RWPE1 (cell line): Measurements from ENCODE around the gene INSRR.

ENCODE experiments used
- CTCF ChIA-PET: fragments of 350-600 bp; sonication (Branson Sonifier 250); formaldehyde crosslinking; extraction: SDS; loops from one replicate; lab custom pipeline; 2021; lab: Yijun Ruan, JAX
- POLR2A ChIA-PET: fragments of 400-600 bp; formaldehyde crosslinking; extraction: SDS; loops from one replicate; lab custom pipeline; 2020; ENCODE audit warnings: antibody characterized with exemption; ENCODE audit not compliant: low non-redundant PET; lab: Yijun Ruan, JAX
- DNase-seq: peaks from one replicate; pipeline ENCODE4 v3.0.0; 2012; ENCODE audit warnings: low spot score
- H3K27ac ChIP-seq: fragments of 450-650 bp; 2 replicates; pipeline ENCODE4 v1.5.1; 2017
- TF ChIP-seq, protein P1 (sequence below): fragments of 450-650 bp; conservative IDR thresholded peaks from 2 replicates; pipeline ENCODE4 v1.5.1; 2017; ENCODE audit warnings: low read depth, mild to moderate bottlenecking

Gene INSRR

DNA sequence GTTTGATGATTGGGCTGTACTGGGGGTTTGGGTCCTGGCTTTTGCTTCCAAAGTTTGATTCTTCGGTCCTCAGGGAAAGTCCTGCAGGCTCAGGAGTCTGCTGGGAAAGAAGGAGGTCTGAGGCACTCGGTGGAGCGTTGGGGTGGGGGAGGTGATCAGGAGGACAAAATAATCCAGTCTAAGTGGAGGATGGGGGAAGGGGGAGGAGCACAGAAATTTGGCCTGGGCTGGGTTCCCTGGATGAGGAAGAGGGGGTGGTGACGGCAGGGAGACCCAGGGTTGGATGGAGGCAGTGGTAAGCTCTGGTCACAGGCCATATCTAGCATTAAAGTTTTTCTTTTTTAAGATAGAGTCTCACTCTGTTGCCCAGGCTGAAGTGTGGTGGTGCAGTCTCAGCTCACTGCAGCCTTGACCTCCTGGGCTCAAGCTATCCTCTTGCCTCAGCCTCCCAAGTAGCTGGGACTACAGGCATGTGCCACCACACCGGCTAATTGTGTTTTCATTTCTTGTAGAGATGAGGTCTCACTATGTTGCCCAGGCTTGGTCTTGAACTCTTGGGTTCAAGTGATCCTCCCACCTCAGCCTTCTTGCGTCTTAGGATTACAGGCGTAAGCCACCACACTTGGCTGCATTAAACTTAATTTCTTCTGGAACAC, 49.1 kb downstream of the INSRR start:
- no peak for DNase-seq
- H3K27ac ChIP-seq: no peak overlapping the region
- ChIA-PET POLR2A (no interaction called here), CTCF (no interaction called here)
- TF ChIP-seq, protein P1, sequence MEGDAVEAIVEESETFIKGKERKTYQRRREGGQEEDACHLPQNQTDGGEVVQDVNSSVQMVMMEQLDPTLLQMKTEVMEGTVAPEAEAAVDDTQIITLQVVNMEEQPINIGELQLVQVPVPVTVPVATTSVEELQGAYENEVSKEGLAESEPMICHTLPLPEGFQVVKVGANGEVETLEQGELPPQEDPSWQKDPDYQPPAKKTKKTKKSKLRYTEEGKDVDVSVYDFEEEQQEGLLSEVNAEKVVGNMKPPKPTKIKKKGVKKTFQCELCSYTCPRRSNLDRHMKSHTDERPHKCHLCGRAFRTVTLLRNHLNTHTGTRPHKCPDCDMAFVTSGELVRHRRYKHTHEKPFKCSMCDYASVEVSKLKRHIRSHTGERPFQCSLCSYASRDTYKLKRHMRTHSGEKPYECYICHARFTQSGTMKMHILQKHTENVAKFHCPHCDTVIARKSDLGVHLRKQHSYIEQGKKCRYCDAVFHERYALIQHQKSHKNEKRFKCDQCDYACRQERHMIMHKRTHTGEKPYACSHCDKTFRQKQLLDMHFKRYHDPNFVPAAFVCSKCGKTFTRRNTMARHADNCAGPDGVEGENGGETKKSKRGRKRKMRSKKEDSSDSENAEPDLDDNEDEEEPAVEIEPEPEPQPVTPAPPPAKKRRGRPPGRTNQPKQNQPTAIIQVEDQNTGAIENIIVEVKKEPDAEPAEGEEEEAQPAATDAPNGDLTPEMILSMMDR: no peak

DNA sequence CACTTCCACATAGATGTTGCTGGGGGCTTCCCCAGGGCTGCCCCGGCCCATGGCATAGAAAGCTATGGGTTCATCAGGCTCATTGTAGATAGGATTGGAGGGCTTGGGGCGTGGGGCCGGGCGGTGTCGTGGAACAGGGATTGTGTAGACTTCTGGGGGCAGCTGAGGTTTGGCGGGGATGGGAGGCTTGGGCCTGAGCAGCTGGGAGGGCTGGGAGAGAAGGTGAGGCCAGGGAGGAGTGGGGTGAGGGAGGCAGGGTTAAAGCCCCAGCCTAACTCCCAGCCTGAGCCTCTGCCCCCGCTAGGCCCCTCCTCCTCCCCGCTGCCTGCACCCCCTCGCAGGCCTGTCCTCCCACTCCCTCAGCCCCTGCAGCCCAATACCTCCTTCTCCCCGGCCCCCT, 49.6 kb downstream of the INSRR start:
- TF ChIP-seq, protein P1: no peak
- POLR2A ChIA-PET: no interaction called here
- DNase-seq: no peak
- no peak overlapping the region for H3K27ac ChIP-seq
- CTCF ChIA-PET: interaction anchor here (0.7 kb wide), 1 partner anchor 48 kb away, joined by 3 read pairs; no protein-coding TSS in a partner anchor

DNA sequence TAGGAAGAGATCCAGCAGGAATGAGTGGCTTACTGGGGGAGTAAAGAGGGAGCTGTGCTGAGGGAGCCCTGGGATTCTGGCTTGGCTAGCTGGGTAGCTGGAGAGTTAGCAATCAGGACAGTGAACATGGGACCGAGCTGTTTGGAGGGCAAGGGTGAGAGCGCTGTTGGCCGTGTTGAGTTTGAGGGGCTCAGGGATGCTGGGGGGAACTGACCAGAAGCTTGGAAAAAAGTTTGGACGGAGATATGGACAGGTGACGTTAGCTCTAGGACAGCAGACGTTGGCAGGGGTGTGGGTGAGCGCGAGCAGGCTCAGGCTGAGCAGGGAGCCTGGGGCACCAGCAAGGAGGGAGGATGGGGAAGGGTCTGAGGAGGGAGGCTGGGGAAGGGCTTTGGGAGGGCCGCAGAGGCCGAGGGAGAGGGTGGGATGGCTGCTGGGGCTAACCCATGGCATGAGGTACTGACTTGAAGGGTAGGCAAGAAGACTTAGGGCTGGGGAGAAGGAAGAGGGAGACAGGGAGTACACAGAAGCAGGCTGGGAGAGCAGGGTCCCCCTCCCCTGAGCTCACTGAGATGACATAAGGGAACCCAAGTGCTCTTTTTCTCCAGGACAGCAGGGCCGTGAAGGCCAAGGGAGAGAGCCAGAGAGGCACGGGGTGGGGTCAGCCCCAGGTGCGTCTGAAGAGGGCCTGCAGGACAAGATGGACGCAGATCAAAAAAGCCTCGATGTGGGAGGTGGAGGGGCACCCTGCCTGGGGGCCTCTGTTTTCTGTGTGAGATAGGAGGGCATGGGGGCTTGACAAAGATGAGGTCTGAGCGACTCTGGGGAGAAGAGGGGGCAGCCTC, 50.5 kb downstream of the INSRR start:
- TF ChIP-seq, protein P1: no peak
- ChIA-PET POLR2A (no interaction called here), CTCF (interaction anchor here (0.5 to 2.0 kb wide), 5 partner anchors 30 to 348 kb away, joined by 3 to 8 read pairs (median 3); partner anchors contain the start of genes INSRR, LRRC71 and NTRK1)
- DNase-seq: no peak
- H3K27ac ChIP-seq: peak overlapping the region; percentile 85

DNA sequence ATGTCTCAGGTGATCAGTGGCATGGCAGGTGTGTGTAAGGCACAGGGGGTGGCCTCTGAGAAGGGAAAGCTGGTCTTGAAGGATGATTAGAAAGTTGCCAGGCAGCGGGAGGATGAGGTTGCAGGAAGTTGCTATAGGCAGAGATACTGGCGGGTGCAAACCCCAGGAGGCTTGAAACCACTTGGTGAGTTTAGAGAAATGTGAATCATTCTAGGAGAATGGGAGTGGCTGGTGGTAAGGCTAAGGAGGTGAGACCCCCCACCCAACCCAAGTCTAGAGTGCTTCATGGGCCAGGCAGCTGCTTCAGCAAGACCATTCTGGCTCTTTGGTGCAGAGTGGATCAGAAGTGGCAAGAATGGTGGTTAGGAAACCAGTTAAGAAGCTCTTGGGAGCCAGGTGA, 51.3 kb downstream of the INSRR start:
- ChIA-PET CTCF (interaction anchor here (1.6 to 2.0 kb wide), 2 partner anchors 31 to 52 kb away, joined by 5 to 8 read pairs; partner anchors contain the start of genes INSRR and NTRK1), POLR2A (no interaction called here)
- DNase-seq: no peak
- peak overlapping the region; percentile 85 for H3K27ac ChIP-seq
- TF ChIP-seq, protein P1: no peak

DNA sequence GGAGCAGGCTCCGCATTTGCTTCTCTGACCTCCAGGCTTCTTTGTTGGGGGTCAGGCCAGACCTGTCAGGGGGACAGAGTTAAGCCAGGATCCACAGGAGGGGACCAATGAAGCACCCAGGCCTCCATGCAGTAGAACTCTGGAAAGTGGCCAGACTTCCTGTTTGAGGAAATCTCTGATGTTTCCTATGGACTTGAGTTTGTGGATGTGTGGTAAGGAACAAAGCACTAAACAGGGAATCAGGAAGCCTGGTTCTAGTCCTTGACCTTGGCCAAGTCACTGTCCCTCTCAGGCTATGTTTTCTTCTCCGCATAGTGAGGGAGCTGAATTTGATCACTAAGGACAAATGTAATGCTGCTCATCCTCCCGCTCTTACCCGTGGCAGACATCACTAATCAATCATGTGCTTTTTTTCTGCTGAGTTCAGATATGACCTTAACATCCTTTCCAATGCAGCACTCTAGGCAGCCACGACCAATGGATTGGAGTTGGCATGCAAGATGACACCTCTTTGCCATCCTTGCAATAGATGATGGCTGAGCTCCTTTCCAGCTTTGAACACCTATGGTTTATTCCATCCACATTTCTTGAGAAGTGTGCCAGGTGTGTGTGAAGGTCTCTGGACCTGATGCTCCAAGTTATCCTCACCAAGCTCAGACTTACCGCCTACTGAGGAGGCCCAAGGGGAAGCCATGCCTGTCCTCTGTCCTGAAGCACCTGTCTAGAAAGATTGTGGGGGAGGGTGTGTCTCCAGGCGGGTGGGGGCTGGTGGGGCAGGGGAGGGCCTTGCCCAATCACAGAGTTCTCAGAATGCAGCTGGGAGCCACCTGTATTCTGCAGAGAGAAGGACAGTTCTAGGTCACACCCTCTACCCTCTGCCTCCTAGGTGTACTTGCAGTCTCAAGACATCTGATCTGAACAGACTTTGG, 52.1 kb downstream of the INSRR start:
- no peak for DNase-seq
- CTCF ChIA-PET: interaction anchor here (2.0 kb wide), 1 partner anchor 32 kb away, joined by 5 read pairs; no protein-coding TSS in a partner anchor
- TF ChIP-seq, protein P1: no peak
- H3K27ac ChIP-seq: peak overlapping the region; percentile 85
- POLR2A ChIA-PET: no interaction called here
